HuH-7 (cell line): ENCODE results near the gene SH3RF3.

Source experiments
- DNase-seq: peaks from one replicate; pipeline ENCODE4 v3.0.0; 2011; ENCODE audit warnings: low spot score

Gene SH3RF3

DNA sequence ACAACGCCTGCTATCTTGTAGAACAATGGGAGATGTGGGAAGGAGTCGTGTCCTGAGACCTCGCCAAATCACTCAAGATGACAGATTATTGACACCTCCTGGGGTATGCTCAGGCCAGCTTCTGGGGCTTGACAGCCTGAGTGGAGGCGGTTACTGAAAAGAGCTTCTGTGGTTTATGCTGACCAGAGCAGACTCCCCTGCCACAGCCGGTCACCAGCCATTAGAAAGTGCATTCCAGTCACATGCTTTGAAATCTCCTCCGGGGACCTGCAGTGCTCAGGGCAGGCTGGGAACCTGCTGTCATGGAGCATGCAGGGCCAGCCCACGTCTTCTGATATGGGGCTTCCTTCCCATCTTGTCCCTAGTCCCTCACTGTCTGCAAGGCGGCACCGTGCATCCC, 268.9 kb downstream of the SH3RF3 start:
- no peak for DNase-seq

DNA sequence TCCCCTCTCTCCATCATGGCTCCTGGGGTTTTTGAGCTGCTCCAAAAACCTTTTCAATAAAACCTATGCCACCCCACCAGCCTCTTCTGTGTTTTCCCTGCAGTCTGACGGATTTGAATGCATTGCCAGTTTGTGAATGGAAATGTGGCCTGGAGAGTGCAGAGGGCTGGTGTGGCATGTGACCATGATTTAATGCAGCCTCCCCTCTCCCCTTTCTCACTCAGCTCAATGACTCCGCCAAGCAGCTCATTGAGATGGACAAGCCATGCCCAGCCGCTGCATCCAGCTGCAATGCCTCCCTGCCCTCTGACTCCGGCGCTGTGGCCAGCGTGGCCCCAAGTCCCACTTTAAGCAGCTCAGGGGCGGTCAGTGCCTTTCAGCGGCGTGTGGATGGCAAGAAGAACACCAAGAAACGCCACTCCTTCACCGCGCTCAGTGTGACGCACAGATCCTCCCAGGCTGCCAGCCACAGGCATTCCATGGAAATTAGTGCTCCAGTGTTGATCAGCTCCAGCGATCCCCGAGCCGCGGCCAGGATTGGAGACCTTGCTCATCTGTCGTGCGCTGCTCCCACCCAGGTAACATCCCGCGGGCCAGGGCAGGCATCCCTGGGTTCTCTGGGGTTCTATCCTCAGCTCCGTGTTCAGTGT, 269.5 kb downstream of the SH3RF3 start:
- no peak for DNase-seq

DNA sequence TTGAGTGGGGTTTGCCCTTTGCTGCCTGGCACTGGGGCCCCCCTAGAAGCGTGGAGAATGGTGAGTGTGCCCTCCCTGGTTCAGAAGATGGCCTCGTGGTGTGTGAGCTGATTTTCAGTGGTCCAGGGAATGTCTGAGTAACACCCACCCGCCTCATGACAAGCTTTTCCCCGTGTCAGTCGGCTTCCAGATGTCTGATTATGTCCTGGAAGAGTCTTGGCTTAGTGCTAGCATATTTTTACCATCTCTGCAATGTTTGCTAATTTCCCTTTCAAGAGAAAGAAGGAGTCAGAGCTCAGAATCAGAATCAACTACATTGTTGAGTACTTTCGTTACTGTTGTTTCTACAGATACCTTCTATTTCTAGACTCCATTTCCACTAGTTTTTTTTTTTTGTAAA, 270.1 kb downstream of the SH3RF3 start:
- DNase-seq, result no peak

DNA sequence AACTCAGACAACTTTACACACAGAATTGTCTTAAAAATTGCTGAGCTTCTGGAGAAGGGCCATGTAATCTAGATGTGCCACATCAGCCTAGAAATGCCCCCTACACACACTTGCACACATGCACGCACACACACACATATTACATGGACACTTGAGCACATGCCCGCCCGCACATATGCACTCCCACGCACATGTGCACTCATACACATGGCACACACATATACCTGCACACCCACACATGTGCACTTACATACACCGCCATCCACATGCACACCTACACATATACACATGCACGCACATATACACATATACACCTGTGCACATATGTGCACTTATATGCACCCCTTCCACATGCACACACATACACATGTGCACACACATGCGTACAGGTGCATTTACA, 271.1 kb downstream of the SH3RF3 start:
- DNase-seq, result no peak

DNA sequence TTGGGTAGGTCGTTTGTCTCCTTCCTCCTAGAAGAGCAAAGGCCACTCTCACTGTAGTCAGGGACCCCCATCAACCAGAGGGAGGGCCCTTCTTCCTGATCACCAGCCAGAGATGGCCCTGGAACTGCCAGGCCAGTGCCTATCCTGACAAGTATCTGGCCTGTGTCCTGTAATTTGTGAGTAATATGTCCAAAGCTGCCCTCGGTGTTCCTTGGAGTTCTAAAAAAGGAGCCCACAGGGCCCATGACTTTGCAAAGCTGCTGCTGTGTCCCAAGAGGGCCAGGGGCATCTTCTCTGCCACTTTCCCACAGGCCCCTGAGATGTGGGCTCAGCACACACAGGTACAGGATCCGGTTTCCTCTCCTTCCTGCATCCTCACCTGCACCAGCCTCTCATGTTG, 272.4 kb downstream of the SH3RF3 start:
- no peak for DNase-seq

DNA sequence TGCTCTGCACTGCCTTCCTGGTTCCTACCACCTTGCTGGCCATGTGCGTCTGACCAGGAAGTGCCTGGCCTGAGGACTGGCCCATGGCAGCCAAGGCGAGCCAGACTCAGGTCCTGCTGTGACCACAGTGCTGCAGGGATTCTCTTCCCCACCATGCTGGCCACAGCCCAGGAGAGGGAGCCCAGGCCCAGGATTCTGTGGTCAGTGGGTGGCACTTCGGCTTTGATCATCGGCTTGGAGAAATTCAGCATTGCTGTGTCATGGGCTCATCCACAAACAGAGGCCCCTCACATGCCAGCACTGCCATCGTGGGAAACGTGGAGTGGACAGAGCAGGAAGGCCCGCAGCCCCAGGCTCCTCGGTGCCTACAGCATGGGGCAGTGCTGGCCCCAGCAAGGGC, 273.2 kb downstream of the SH3RF3 start:
- DNase-seq, result no peak

DNA sequence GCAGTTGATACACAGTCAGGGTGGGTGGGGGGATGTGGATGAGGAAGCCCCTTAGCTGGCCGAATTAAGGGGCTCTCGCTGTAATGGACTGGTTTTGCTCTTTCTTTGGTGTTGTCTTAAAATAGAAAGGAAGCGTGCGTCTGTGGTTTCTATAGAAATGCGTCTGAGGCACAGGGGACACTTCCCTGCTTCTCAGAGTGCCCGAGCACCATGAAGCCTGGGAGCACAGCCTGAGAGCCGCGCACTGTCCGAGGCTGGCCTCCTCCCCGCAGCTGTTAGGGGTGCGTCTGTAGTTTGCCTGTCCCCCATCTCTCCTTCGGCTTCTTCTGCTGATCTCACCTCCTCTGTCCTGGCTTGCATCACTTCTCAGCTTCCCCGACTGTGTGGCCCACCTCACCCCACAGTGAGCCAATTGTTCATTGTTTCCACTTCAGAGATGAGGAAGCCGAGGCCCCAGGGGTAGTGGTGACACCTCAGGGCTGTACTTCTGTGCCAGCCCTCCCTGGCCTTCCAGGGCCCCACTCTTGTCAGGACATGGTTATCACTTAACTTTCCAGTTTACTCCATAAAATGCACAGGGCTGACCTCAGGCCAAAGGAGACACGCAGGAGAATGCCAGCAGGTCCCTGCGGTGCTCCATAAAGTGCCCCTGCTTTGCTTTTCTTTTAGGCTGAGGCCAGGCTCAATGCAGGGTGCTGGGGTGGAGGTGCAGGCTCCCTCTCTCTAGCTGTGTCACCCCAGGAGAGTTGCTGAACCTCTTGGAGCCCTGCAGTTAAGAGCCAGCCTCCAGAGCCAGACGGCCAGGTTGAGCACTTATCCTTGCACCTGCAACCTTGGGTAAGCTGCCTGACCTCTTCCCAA, 274.2 kb downstream of the SH3RF3 start:
- DNase-seq, result no peak

DNA sequence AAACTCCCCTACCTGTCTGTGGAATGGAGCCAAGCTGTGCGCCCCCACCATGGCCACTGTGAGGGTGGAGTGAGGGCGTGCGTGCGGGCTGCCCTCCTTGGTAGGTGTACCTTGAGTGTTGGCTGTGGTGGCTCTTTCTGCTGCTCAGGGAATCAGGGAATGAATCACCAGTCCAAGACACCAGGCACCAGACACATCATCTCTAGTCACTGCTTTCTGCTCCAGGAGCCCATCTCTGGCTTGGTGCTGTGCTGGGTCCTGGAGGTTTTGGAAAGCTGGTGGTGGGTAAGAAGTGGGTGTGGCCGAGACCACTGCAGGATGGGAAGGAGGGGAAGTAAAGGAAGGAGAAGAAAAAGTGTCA, 274.8 kb downstream of the SH3RF3 start:
- DNase-seq, result no peak

DNA sequence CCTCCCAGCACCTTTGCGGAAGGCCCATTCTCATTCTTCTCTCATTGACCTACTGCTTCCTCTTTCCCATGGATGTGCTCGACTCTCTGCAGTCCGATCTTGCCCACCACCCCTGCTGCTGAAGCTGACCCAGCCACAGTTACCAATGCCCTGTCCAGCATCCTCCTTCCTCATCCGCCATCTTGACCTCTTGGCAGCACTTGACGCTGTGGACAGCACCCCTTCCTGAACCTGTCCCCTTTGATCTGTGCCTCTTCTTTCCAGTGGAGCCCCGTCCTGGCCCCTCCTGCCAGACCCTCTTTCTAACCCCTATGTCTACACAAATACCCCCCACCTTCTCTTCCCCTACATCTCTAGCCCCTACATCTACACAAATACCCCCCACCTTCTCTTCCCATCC, 275.7 kb downstream of the SH3RF3 start:
- no peak for DNase-seq

DNA sequence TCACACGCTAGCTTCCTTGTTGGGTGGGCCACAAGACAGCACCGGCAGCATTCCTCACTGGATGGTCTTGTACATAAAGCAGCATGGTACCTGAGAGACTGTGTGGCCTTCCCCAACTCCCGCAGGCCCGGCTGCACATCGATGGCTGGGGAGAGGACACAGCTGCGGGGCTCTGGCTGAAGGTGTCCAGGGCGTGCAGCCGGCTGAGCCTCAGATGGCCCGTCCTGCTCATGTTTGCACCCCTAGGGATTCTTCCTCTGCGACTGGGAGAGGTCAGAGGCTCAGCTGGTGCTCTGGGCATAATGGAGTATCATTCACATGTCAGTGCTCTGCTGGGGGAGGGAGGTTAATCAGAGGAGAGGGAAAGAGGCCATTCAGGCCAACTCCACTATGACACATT, 276.9 kb downstream of the SH3RF3 start:
- no peak for DNase-seq

DNA sequence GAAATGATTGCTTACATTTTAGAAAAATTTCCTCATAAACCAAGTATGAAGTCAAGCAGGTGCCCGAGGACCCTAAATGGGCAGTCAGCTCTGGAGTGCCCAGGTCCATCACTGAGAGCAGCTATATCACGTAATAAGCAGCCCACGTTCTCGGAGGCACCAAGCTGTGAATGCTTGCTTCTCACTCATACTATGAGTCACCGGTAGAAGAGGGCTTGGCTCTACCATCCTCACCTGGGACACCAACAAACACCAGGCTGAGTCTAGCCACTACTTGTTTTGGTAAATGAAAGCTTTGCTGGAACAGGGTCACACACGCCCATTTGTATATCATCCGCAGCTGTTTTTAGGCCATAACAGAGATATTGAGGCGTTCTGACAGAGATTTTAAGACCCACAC, 277.3 kb downstream of the SH3RF3 start:
- DNase-seq, result no peak

DNA sequence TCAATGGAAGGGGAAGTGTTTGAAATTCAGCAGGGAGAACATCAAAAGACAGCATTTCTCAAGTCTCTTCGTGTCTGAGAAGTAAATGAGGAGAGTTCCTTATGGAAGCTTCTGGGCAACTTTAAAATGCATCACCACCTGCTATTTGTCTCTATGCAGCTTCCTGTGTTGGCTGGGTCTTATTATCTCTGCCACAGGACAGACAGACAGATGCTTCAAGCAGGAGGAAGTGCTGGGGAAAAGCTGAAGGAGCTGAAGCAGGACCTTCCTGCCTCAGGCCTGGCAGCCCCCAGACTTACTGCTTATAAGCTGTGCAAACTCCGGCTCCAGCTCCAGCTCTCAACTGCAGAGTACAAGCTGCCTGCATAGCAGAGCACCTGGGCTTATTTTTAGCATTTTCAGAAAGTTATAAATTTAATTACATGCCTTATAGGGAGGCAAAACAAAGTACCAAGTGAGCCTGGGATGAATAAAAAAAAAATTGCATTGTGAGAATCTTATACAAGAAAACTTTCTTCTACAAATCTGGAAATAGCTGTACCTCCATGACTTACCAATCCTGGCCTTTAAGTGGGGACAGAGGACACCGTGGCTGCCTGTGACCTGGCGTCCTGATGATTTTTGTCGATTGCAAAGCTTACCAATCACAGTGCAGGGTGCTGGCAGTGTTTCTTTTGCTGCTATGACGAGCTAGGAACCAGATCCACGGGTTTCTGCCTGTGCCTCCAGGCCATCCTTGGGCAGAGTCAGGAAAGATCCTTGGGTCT, 278.5 kb downstream of the SH3RF3 start:
- no peak for DNase-seq

DNA sequence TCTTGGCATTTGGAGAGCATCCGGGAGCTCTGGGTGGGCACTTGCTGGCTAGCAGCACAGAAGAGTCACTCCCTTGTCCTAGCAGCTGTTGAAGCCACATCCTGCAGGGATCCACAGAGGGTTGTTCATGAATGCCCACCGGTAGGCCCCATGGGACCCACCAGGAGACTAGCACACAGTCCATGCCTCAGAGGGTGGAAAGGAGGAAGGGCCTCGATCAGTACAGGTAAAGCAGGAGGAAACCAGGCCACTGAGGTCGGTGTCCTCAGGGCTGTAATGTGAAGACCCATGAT, 279.0 kb downstream of the SH3RF3 start:
- no peak for DNase-seq

DNA sequence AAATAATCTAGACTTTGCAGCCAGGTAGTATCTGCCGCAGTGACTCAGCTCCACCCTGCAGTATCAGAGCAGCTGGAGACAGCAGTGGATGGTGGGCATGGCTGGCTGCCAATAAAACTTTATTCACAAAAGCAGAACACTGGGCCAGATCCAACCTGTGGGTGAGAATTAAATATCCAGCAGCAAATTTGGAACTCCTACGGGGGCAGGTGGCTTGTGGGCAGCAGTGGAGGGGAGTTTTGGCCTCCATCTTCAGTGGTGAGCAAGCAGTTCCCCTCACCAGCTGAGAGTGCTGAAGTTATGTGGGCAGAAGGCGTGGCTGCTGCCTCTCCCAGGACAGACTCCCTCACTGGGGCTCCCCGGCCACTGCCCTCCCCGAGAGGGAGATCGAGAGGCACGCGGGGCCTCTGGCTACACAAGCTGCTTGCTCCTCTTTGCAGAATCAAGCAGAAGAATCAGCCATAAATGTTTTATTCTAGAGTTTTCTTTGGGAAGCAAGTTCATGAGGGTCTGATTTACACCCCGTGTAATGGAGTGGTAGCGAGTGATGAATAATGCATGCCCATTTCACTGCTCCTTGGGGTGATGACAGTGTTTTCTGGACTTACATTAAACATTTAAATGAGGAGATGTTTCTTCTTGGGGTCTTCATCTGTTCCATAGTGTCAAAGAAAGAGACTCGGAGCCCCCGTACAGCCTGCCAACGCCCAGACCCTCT, 280.5 kb downstream of the SH3RF3 start:
- DNase-seq, result no peak

DNA sequence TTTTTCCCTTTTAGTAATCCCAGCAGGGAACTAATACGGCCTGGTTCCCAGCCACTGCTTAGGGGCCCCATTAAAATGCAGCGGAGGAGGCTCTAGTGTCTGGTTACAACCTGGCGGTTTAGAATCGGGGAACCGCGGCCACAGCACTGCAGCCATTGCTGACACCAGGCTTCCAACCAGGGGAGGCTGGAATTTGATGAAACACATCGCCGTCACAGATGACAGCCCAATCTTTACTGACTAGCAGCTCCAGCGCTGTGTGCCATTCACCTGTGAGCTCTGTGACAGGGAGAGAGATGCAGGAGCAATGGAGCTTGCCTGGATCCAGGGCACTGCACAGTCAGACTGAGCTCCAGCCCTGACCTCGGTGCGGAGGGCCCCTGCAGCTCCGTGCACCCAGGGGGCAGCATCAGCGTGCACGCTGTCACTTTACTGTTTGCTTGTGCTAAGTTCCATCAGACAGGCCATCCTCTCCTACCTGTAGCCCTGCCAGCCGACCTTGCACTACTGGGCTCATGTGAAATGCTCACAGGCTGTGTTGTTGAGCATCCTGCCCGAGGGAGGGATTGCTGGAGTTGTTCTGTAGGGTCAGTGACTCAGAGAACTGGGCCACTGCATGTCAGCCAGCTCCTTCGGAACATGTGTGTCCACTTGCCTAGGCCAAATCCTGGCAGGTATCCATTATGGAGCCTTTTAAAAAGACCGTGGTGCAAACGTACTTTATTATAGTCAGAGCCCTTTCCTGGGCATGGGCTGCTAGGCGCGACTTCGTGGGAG, 281.2 kb downstream of the SH3RF3 start:
- no peak for DNase-seq

DNA sequence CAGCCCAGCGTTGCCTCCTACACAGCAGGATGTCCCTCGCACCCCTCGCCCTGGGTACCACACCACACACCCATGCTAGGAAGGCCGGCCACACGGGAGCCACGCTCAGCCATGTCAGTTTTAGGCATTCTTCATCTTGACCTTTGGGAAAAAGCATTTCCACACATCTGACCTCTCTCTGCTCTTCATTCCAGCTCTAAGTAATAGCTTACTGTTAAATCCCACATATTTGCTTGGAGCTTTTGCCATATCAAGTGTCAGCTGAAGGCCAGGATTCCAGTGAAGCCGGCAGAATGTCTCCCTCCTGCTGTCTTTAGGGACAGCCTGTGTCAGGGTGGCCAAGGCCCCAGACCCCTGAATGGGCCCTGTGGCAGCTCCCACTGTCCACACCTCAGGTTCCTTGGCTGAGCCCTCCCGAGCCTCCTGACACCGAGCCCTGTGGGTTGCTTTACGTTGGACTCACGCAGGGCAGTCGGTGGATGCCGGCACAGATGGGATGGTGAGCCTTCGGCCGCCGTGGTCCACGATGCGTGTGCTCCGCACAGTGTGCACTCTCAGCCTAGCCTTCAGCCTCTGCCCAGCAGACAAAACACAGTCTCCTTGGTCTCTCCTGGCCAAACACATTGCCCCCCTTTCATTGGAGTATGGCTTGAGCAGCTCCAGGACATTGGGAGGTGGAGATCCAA, 282.8 kb downstream of the SH3RF3 start:
- DNase-seq, result no peak

DNA sequence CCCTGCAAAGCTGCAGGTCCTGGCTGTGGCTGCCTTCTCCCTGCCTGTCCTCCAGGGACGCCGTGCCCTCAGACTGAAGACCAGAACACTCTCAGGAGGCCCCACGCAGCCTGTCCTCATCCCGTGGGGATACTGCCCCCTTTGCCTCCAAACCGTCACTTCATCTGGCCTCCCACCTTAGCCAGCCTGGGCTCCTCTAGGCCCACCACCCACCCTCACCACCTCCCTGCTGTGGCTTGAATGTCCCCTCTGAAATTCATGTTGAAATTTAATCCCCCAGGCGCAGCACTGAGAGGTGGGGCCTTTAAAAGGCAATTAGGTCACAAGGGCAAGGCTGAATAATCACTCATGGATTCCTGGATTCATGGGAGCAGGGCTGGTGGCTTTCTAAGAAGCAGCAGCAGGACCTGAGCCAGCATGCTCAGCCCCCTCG, 286.6 kb downstream of the SH3RF3 start:
- no peak for DNase-seq

DNA sequence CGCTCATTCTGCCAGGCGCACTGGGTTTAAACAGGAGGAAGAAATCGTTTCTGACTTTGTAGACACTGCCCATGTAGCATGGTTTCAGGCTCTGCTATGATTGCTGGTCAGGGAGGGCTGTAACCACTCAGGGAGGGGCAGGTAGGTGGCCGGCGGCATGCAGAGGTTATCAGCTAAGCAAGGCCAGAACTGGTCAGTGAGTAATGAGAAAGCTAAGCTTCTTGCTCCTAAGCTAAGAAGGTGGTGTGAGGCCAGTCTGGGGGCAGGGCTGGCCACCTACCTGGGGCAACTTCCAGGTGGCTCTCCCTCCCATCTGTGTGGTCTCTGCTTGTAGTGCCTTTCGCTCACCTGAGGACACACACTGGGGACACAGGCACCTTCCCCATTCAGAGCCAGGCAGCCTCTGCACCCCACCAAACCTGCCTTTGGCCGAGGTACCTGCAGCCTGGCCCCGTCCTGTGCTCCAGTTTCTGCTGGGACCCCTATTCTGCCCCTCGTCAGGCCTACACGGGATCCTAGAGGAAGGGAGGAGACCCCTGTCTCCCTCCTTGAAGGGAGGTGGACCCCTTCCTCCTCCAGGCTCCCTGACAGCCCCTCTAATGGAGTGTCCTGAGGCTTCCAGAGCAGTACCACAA, 288.8 kb downstream of the SH3RF3 start:
- no peak for DNase-seq

DNA sequence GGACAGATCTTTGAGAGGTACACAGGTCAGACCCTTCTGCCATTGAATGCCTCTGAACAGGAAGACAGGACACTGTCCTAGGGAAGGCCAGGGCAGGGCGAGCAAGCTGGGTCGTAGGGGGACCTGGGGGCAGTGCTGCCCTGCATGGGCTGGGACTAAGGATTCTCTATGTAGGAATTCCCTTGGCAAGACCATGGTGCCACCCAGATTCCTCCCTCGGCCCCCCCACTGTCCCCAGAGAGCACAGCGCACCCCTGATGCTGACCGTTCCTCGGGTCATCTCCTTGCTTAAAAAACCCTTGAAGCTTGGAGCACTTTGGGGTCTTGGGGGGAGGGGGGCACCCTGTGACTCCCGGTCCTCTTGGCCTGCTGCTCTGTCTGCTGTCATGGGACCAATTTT, 289.7 kb downstream of the SH3RF3 start:
- no peak for DNase-seq

DNA sequence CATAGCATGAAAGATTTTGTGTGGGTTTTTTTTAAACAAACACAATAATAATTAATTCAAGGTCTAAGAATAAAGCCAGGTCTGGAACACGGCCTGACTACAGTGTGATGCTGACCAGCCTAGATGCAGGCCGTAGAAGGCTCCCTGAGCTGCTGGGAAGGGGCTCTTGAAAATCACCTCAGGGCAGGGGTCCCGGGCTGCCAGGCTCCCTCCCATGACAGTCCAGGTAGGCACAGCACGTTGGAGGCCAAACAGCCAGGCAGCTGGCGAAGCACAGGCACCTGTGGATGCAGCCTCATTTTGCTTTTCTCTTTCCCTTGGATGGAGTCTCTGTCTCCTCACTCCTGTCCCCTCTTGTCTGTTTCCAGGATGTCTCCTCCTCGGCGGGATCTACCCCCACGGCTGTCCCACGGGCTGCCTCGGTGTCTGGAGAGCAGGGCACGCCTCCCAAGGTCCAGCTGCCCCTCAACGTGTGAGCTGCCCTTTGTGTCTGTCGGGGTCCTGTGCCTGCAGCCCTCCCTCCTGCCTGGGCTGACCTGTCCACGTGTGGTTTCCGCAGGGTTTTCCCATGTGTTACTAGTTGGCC, 290.3 kb downstream of the SH3RF3 start:
- no peak for DNase-seq
